NK-92 (cell line): Measurements from ENCODE around the gene OR52B6.
"Not testable (repeated sequence)": the region's sequence is repeated elsewhere in the genome, so short reads cannot be mapped to it uniquely, and the experiment has no call there.

Experiments
- DNase-seq: peaks from one replicate; lab custom pipeline; 2025; ENCODE audit not compliant: unreplicated experiment; lab: John Stamatoyannopoulos, UW

OR52B6 gene, protein sequence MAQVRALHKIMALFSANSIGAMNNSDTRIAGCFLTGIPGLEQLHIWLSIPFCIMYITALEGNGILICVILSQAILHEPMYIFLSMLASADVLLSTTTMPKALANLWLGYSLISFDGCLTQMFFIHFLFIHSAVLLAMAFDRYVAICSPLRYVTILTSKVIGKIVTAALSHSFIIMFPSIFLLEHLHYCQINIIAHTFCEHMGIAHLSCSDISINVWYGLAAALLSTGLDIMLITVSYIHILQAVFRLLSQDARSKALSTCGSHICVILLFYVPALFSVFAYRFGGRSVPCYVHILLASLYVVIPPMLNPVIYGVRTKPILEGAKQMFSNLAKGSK

GRCh38 chr11:5580577-5580976, at the start of gene OR52B6:
Gene OR52B6 (plus strand): TSS chr11:5580877. CDS start chr11:5580877, 0 bp downstream.
- no peak for DNase-seq

DNA sequence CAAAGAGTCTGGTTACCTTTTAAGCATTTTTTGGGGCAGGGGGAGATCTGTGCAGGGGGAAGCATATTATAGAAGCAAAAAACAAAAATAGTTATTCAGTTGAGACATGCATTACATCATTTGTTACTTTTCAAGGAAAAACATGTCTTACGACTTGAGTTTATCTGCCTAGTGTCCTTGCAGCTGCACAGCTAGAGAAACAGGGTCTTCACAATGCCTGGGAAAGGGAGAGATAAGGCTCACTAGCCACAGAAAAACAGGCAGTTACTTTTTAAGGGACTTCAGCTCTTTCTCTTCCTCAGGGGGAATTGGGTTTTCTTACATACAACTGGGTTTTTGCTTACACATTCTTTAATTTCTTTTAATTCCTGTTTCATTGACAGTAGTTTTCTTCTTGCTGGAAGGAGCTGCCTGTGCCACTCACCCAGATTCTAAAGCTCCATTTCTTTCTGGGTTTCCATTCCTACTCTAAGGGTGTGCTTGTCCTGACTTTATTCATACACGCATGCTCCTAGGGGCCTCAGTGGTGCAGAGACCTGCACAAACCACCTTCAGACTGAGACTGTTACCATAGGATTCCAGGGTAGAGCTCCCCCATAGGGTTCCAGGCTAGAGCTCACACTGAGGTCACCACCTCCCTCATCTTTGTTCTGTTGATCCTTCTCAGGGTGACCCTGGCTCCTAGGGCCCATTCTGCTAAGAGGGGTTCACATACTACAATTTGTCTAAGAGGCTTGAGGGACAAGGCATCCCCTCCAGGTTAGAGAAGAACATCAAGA, 49.4 kb upstream of the OR52B6 start:
- no peak for DNase-seq

GRCh38 chr11:5534046-5534445, 46.6 kb upstream of the OR52B6 start:
- DNase-seq = no peak

- DNase-seq = no peak
These were observed 44.2 kb upstream of the OR52B6 start for GRCh38 chr11:5536482-5536881.

- no peak for DNase-seq
These were observed 39.2 kb upstream of the OR52B6 start for GRCh38 chr11:5541427-5541826.

DNA sequence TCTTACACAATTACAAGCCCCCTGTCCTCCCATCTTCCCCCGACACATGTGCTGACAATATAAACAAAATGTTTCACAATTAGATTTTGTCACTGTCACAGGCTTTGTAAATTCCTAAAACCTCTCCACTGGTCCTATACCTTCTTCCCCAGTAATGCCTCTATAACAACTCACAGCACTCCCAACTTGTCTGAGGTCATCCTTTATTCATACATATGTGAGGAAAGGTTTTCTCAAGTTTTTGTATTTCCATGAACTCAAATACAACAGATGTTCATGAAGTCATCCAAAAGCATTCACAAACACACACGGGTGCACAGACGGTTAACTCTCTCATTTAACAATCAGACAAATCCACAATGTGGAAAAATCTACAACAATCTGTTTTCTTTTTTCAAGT, 34.2 kb upstream of the OR52B6 start:
- no peak for DNase-seq

DNA sequence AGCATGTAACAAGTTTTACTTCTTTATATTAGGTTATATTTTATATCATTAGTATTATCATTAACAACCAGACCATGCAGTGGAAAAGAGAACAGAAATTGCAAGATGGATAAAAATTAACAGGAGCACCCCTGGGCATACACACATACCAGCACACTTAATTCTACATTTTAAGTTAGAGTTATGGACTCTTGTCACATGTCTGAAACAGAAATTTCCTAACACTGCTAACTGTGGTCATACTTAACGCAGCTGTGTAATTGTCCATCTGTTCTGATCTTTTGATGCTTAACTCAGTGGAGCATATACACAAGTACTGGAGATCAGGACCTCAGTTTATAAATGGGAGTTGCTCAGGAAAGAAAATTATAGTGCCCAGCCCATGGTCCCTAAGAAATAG, 32.7 kb upstream of the OR52B6 start:
- no peak for DNase-seq

DNA sequence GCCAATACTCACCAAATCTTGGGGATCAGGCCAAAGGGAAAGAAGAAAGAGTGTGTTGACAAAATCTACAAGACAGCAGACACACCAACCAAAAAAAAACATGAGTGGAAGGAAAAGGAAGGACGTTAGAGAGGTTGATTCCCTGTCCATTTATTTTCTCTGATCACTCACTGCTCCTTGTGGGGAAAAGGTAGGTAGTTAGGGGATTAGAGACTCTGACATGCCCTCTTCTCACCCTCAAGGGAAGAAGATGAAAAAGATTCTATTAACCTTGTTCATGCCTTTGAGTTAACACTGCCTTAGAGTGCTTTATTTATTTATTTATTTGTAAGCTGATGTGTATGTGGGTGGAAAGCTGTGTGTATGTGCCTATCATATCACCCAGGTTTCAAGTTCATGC, 32.2 kb upstream of the OR52B6 start, which contains the start of gene OR52H1:
TSS of gene OR52H1 (minus strand) at position 101 of the 400 bp plus-strand sequence. CDS start 3,035 bp downstream, outside the sequence.
- no peak for DNase-seq

DNA sequence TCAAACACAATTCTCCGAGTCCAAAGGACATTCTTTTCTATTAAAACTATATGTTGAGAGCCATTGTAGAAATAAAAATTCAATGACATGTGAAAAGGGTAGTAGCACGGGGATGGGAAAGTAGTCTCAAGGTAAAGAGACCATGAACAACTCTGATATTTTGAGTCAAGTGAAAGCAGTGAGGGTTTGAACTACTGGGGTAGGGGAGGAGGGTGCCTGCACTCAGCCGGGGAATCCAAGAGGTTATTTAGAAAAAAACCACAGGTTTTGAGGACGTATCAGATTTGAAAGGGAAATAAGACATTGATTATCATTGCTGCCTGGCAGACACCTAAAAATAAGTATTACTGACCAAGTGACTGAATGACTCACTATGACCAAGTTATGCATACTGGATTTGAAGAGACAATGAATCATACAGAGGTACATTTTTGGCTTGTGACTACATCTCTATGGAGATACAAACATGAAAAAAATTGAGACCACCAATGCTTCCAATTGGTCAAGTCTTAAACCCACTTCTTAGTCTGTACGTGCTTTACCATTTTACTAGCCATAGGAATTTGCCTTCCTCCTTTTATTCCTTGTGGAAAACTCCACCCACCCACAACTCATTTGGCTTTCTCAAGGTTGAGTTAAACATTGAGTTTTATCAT, 30.1 kb upstream of the OR52B6 start:
- no peak for DNase-seq

DNA sequence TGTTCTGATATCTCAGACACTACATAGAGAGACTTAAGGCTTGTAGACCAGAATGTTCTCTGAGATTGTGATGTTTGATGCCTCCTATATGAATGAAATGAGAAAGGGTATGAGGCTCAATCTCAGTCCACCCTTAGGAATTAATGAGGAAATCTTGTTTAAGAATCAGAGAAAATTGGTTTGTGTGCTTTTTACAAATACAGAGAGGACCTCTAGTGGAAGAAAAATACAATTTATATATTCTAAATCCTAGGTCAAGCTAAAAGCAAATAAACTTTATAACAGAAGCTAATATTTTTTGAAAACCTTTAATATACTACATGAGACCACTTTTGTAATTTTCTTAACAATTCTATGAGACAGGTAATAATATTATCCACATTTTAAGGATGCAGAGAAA, 27.3 kb upstream of the OR52B6 start:
- DNase-seq = no peak

DNA sequence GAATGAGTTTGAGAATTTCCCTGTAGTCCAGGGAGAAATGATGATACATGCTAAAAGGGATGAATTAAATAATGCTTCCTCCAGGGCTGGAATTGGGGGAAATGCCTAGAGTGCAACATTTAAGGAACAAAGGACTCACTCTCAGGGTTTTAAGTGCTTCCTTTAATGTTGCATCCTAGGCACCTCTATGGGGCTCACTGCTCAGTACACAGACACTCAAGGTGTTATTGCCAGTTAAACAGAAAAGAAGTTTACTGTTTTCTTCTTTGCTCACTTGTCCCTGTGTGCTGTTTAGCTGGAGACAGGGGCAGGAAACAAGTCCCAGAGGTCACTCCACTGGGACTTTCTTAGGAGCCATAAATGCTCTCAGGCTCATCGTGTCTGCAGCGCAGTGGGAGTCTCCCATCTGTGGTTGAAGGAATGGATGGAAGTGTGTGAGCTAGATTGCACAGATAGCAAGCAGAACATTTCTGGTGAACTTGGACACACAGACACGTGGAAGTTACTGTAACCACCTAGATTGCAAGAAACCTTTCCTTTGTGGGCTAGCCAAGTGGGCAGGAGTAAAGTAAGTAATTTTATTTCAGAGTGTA, 24.0 kb upstream of the OR52B6 start:
- DNase-seq = no peak

DNA sequence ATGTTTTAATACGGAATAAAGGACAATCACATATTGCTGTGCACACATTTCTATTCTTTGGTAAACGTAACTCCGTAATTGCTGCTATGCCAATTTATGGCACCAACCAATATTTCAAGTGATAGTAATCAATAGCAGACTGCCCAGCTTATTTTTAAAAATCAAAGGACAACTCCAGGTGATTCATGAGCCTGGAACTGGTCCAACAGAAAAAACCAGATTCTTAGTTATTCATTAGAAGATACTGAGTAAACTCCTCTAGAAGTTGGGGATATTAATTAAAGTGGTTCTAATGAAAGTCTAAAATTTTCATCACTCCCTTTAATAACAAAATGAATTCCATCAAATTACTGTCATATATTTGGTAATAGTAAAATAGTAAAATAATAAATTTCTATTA, 22.9 kb upstream of the OR52B6 start:
- DNase-seq = no peak

DNA sequence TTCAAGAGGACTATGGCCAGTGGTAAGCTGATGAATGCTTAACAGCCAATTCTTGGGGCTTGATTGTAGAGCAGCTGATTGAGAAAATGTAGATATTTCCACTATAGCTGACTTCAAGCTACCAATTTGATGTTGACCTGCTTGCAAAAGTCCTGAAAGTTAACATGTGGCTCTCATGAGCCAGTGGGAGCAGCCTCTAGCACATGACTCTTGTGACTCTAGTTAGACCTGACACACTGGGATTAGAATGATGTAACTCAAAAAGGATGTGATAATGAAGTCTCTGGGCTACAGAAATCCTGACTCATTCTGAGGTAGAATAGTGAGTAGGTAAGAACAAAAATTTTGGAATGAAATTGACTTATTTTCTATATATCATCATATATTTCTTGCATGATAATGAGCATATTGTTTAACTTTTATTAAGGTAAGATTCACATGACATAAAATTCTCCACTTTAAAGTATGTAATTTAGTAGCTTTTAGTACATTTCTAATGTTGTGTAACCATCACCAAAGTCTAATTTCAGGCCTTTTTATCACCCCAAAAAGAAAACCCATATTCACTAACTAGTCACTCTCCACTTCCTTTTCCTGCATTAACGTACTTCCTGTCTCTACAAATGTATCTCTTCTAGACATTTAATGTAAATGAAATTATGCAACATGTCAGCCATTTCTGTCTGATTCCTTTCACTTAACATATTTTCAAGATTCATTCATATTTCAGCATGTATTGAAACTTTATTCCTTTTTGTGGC, 16.2 kb upstream of the OR52B6 start:
- no peak for DNase-seq

GRCh38 chr11:5574654-5575053, 6.0 kb upstream of the OR52B6 start:
- no peak for DNase-seq

DNA sequence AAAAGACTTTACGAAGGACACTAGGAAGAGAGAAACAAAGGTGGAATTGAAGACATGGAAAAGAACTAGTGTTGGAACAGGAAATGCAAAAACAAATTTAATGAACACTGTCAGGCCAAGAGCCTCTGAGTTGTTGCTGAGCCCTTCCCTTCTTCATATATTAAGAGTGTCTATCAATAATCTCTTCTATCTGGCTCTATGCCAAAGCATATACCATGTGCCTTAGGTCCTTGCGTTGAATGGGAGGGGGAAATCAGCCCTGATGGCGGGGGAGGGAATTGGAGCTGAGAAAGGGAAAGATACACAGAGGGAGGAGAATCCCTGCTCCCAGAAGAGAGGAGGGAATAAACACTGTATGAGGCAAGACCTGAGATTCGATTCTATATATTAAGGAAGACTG, 5.5 kb upstream of the OR52B6 start:
- no peak for DNase-seq

GRCh38 chr11:5577101-5577500, 3.6 kb upstream of the OR52B6 start:
- no peak for DNase-seq

DNA sequence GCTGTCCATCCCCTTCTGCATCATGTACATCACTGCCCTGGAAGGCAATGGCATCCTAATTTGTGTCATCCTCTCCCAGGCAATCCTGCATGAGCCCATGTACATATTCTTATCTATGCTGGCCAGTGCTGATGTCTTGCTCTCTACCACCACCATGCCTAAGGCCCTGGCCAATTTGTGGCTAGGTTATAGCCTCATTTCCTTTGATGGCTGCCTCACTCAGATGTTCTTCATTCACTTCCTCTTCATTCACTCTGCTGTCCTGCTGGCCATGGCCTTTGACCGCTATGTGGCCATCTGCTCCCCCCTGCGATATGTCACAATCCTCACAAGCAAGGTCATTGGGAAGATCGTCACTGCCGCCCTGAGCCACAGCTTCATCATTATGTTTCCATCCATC, 337 bp downstream of the OR52B6 start:
- no peak for DNase-seq

GRCh38 chr11:5584458-5584857, 3.8 kb downstream of the OR52B6 start:
- DNase-seq = not testable (repeated sequence)

GRCh38 chr11:5589906-5590305, 9.2 kb downstream of the OR52B6 start:
- DNase-seq = not testable (repeated sequence)

- DNase-seq = no peak
These were observed 10.9 kb downstream of the OR52B6 start for GRCh38 chr11:5591613-5592012.

- no peak for DNase-seq
These were observed 11.9 kb downstream of the OR52B6 start for GRCh38 chr11:5592615-5593014.
